ENCODE results near the gene DNAH14.
"Not testable (repeated sequence)": the region's sequence is repeated elsewhere in the genome, so short reads cannot be mapped to it uniquely, and the experiment has no call there.

DNAH14 gene

DNA sequence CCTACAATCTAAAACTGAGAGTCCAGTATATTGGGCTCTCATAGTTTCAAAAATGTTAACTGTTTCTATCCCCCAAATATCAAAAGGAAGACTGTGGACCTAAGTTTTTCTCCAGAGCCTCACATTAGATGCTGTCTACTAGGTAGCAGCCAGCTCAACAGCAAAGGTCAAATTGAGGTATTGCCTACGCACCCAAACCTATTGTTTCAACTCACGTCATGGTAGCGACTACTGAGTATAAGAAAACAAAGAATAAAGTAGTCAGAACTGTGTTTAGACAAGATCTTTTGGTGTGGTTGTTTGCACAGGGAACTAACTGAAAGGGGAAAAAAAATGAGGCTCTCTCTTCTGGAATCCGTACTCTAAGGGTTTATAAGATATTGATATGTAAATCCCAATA is 325.2 kb downstream of the DNAH14 start:
- no peak for DNase-seq (ENCODE audit: low spot score)

DNA sequence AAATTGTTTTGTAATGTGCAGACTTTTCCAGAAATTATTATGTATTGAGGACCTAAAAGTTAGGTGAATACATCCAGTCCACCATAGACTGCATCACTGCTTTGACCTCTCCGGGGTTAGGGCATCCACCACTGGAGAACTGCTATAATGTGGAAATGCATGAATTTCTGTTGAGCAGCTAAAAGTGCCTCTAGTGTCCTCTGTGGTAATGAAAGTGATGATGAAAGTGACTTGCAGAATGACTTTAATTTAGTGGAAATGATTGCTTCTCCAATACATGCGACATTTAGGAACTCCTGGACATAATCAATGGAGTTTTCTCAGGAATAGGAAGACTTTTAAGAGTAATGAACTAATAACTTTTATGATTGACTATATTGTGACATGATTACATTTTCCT is 327.6 kb downstream of the DNAH14 start:
- DNase-seq (ENCODE audit: low spot score) = no peak

DNA sequence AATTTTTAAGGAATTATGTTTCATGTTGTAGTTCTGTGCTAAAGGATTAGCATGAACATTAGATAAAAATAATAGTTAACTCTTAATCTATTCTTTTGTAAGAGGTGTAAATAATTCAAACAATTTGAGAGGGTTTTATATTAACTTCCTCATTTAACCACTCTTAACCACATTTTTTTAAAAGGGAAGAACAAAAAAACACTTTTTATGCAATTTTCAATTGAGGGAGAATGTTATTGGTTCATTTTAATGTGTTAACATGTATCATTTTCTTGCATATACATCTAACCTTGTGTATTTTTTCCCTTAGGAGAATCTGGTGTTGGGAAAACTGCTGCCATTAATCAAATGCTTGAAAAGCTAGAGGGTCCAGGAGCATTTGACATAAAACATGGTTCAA is 329.3 kb downstream of the DNAH14 start:
- DNase-seq (ENCODE audit: low spot score) = no peak

DNA sequence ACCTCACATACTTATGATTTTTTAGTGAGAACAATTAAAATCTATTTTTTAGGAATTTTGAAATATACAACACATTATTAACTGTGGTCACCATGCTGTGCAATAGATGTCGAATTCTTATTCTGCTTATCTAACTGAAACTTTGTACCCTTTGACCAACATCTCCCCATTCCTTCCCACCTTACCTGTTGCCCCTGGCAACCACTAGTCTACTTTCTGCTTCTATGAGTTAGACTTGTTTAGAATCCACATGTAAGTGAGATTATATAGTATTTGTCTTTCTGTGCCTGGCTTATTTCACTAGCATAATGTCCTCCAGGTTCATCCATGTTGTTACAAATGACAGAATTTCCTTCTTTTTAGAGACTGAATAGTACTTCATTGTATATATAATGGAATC is 330.1 kb downstream of the DNAH14 start:
- no peak for DNase-seq (ENCODE audit: low spot score)

DNA sequence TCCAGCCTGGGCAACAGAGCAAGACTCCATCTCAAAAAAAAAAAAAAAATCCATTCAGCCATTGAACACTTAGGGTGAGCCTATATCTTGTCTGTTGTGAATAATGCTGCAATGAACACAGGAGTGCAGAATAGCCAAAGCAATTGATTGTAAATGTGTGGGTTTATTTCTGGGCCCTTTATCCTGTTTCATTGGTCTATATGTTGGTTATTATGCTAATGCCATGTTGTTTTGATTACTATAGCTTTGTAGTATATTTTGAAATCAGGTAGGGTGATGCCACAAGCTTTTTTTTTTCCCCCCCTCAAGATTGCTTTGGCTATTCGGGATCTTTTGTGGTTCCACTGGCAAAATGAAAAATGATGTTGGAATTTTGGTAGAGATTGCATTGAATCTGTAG is 330.8 kb downstream of the DNAH14 start:
- no peak for DNase-seq (ENCODE audit: low spot score)

DNA sequence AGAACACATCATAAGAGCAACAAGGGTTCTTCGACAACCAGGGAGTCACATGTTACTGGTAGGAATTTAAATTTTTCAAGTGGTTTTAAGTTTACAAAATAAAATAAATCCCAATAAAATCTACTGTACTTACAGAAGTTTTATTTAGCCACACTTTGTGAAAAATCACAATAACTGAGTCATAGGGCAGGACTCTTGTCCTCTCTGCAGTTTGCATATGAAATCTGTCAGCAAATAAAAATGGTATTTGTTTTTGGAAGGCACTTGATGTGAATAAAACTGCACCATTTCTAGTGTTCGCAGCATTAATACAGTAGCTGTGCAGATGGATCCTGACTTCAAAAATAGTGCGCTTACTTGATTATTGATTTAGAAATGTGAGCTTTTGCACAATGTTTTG is 348.0 kb downstream of the DNAH14 start:
- no peak for DNase-seq (ENCODE audit: low spot score)

DNA sequence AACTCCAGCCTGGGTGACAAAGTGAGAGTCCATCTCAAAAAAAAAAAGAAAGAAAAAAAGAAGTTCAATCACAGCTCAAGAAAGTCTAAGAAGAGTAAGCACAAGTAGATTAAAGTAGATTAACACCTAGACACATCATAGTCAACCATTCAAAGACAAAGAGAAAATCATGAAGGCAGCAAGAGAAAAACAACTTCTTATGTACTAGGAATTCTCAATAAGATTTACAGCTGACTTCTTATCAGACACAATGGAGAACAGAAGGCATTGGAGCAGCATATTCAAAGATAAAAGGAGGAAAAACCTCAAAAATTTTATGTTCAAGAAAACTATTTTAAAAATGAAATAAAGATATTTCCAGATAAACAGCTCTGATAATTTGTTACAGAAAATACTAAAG is 351.1 kb downstream of the DNAH14 start:
- no peak for DNase-seq (ENCODE audit: low spot score)

DNA sequence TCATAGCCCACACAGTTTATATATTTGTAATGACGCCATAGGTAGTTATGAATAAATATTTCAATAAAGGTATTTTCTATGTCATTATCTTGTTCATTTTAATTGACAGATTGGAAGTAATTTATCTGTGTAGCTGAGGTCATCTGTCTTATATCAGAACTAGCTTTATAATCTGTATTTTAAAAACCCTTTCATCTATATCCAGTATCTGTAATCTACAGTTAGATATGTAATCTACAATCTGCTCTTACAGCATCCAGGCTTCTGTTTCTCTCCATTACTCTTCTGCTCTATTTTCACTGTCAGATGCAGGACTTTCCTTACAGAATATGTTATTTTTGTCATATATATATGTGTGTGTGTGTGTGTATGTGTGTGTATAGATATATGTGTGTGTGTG is 360.8 kb downstream of the DNAH14 start:
- no peak for DNase-seq (ENCODE audit: low spot score)

DNA sequence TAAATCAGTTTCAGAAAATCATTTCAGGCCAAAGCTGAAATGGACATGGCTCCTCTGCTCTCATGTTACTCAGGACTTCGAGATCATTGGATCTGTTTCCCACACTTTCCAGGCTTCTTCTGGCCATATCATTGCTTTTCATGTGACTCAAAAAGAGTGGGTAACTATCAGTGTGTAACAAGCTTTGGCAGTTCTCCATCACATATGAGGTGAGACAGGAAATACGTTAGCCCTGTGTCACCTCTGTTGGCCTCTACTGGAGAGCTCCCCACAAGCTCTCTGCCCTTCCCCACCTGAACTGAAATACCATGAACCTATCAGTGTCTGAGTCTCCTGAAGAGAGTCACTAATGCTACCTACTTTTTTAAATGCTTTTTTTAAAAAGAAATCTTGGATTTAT is 370.1 kb downstream of the DNAH14 start:
- no peak for DNase-seq (ENCODE audit: low spot score)

DNA sequence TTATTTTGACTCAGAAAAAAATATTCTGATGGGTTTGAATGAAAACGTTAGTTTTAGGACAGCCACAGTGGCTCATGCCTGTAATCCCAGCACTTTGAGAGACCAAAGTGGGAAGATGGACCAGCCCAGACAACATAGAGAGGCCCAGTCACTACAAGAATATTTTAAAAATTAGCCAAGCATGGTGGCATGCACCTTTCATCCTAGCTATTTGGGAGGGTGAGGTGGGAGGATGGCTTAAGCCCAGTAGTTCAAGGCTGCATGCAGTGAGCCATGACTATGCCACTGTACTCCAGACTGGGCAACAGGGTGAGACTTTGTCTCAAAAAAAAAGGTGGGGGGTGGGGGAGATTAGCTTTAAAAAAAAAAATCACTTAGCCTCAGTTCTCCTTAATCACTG is 370.9 kb downstream of the DNAH14 start:
- no peak for DNase-seq (ENCODE audit: low spot score)

DNA sequence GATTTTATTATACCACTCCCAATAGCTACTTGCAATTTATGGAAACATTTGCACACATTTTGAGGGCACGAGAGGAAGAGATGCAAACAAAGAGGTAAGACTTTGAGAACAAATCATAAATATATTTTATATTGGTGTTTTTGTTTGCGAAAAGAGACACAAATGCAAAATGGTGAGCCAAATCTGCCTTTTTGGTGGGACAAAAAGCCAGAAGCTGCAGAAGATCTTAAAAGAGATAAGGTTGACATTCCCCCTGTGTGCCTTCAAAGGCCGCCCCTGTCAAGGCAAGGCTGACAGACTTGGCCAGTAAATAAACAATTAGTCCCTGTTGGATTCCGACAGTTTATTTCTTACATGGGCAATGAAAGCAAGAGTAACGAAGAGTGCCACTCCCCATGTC is 375.5 kb downstream of the DNAH14 start:
- DNase-seq (ENCODE audit: low spot score) = no peak

DNA sequence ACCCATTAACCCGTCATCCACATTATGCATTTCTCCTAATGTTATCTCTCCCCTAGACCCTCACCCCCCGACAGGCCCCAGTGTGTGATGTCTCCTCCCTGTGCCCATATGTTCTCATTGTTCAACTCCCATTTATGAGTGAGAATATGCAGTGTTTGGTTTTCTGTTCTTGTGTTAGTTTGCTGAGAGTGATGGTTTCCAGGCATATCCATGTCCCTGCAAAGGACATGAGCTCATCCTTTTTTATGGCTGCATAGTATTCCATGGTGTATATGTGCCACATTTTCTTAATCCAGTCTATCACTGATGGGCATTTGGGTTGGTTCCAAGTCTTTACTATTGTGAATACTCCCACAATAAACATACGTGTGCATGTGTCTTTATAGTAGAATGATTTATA is 381.1 kb downstream of the DNAH14 start:
- DNase-seq (ENCODE audit: low spot score) = not testable (repeated sequence)

DNA sequence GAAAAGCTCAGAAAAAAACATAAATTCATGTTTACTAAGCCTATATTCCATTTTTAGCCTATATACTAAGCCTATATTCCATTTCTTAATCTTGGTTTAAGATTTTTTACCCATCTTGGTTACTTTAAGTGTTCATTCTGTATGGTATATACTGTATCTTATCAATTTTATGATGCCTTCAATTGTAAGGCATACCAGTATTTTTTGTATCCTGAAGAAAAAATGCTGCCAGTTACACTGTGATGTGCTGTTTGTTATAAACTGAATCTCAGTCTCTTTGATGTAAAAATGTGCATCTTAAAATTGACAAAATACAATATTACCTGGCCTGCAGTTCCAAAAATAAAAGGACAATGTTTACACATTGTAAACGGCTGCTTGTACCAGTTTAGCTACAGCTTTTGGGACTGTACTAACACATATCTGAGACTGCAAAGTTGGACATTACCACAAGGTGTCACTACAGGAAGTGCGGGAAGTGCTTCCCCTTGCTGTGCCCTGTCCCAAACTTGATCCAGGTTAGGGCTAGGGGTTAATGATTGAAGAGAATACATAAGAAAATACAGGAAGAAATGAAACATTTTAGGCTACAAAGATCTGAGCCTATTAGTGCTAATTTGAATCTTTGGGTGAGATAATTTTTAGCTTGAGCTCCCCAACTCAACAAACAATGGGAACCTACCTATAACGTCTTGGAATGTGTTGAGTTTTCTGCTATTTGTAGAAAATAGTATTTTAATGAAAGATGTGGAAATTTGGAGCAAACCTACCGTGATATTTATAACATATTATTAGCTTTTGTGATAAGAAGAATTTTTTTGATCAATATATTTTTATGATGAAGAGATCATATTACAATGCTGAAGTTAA is 389.5 kb downstream of the DNAH14 start:
- peak; percentile 27 for DNase-seq (ENCODE audit: low spot score)

DNA sequence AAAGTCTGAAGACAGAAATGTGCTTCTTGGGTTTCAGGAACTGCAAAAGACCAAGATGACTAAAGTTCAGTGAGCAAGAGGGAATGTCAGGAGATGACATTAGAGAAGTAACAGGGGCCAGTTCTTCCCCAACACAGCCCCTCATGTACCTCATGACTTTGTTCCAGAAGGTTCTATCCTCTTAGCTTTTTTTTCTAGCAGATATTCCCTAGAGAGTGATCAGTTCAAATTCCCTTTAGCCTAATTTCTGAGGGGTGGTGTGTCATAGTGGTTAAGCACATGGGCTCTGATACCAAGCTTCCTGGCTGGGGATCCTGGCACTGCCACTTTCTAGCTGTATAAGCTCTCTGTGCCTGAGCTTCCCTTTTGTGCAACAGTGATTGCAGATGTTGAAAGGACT is 390.4 kb downstream of the DNAH14 start:
- no peak for DNase-seq (ENCODE audit: low spot score)

DNA sequence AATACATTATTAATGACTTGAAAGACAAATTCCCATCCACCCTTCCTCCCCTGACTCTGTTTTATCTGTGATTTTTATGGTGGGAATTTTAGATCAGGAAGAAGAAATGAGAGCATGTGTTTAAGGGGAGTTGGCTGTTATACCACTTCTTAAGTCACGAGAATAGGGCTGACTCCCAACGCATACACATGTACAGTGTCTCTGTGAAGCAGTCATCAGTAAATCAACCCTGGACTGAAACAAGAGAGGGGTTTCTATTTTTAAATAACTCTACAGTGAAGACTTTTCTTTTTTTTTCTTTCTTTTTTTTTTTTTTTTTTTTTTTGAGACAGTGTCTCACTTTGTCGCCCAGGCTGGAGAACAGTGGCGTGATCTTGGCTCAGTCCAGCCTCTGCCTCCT is 392.3 kb downstream of the DNAH14 start:
- DNase-seq (ENCODE audit: low spot score) = no peak

DNA sequence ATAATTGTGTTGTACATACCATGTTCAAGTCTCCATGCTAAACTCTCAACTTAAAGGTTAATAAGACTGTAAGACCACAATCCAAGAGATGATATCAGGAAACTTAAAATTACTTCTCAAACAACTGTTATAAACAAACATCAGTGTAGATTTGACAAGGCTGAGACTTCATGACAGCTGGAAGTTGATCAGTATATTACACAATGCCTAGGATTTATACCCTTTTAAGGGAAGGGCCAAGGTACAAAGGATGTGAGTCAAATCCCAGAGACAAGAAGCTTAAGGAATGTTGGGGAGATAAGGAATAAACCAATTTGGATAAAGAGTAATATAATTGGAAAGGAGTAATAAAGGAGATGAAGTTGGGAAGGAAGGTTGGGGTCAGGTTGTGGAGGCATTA is 399.6 kb downstream of the DNAH14 start:
- DNase-seq (ENCODE audit: low spot score) = no peak

DNA sequence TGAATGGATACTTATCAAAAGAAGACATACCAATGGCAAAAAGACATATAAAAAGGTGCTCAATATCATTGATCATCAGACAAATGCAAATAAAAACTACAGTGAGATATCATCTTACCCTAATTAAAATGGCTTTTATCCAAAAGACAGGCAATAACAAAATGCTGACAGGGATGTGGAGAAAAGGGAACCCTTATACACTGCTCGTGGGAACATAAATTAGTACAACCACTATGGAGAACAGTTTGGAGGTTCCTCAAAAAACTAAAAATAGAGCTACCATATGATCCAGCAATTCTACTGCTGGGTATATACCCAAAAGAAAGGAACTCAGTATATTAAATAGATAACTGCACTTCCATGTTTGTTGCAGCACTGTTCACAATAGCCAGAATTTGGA is 400.5 kb downstream of the DNAH14 start:
- DNase-seq (ENCODE audit: low spot score) = not testable (repeated sequence)

DNA sequence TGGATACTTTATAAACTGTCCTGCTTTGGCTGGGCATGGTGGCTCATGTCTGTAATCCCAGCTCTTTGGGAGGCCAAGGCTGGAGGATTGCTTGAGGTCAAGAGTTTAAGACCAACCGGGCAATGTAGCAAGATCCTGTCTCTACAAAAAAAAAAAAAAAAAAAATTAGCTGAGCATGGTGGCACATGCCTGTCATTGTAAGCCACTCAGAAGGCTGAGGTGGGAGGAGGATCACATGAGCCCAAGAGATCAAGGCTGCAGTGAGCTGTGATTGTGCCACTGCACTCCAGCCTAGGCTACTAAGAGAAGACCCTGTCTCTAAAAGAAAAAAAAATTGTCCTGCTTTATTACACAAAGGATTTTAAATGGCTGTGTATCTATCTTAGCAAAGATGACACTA is 403.2 kb downstream of the DNAH14 start:
- no peak for DNase-seq (ENCODE audit: low spot score)

DNA sequence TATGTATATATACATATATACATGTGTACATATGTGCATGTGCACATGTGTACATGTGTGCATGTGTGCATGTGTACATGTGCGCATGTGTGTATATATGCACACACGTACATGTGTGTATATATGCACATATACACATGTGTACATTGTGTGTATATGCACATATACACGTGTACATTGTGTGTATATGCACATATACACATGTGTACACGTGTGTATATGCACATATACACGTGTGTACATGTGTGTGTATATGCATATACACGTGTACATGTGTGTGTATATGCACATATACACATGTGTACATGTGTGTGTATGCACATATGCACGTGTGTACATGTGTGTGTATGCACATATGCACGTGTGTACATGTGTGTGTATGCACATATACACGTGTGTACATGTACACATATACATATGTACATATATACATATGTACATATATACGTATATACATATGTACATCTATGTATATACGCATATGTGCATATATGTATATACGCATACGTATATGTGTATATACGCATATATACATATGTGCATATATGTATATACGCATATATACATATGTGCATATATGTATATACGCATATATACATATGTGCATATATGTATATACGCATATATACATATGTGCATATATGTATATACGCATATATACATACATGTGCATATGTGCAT is 405.8 kb downstream of the DNAH14 start:
- not testable (repeated sequence) for DNase-seq (ENCODE audit: low spot score)

DNA sequence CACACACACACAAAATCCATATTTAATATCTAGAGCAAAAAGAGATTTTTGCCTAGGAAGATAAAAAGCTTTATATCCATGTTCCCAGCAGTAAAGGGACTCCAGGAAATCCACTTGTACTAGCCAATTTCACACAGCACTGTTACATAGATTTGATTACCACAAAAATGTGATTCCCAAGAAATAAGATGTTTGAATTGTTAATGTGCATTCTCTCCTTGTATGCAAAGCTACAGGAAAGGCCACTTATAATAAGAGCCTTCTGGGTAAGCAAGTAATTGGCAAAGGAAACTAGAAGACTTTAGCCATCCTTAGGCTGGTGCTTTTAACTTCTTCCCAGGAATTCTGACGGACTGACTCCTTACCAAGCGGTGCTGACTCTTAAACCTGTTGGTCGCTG is 409.1 kb downstream of the DNAH14 start:
- no peak for DNase-seq (ENCODE audit: low spot score)

DNA sequence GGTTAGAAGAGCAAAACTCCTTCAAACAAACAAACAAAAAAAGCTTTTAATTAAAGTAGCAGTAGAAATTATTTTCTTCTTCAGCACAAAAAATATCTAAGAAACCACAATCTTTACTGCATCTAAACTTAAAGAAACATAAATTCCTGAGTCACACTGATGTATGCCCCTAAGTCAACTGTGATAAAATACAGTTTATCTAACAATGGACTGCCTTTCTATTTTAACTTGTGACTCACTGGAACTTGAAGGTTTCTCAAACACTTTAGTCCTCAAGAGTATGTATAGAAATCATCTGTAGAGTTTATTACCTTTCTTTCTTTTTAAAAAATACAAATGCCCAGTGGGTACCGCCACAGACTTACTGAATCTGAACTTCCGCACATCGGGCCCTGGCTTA is 412.2 kb downstream of the DNAH14 start:
- no peak for DNase-seq (ENCODE audit: low spot score)

DNA sequence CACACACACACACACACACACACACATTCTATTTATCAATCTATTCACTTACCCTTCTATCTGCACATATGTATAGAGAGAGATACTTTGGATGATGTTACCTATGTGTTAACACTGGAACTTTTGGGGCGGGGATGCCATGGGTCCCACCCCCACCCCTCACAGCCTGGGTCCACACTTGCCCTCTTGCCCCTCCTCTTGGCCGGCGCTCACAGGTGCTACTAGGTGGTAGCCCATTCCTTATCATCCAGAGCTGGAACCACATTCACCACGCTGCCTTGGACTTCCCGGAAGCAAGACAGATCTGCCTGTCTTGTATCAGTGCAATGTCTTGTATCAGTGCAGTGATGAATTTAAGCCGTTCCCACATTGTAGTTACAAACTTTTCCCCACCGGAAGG is 413.2 kb downstream of the DNAH14 start:
- DNase-seq (ENCODE audit: low spot score) = no peak

DNA sequence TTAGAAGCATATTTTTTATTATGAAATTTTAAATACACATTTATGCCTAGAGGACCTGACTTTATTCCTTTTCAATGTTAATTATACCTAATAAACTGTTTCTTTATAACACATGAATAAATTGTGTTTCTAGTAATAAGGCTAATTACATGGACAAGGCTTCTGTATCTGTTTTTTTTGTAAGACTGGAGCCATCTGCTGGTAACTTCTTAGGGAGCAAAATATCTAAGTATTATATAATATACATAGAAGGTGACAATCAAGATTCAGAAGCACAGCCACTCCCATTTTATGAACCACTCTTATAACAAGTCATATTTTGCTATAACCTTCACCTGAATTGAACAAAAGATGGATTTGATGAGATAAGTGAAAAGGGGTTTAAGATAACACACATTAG is 414.1 kb downstream of the DNAH14 start:
- no peak for DNase-seq (ENCODE audit: low spot score)
